T-helper 1 cell treated with Interleukin-12 subunit alpha and Interleukin-12 subunit beta and Interleukin-4 antibody, amounts not matched to agents 30 μg/mL and 1 μg/mL, for 36 hours (primary cell): ENCODE results near the gene RAB10.

Experiments
- H3K27ac Mint-ChIP-seq: one replicate; pipeline ENCODE4 v1.8.0; 2021; ENCODE audit warnings: mild to moderate bottlenecking, mixed read lengths
- H3K27me3 Mint-ChIP-seq: one replicate; pipeline ENCODE4 v1.8.0; 2021; ENCODE audit warnings: low read depth, mixed read lengths
- H3K36me3 Mint-ChIP-seq: one replicate; pipeline ENCODE4 v1.8.0; 2021; ENCODE audit warnings: low read depth, mixed read lengths
- H3K4me1 Mint-ChIP-seq: one replicate; pipeline ENCODE4 v1.8.0; 2021; ENCODE audit warnings: low read depth, mixed read lengths
- H3K4me3 Mint-ChIP-seq: one replicate; pipeline ENCODE4 v1.8.0; 2021; ENCODE audit warnings: mild to moderate bottlenecking, moderate library complexity, mixed read lengths
- H3K9me3 Mint-ChIP-seq: one replicate; pipeline ENCODE4 v1.8.0; 2021; ENCODE audit warnings: mixed read lengths

Gene RAB10

DNA sequence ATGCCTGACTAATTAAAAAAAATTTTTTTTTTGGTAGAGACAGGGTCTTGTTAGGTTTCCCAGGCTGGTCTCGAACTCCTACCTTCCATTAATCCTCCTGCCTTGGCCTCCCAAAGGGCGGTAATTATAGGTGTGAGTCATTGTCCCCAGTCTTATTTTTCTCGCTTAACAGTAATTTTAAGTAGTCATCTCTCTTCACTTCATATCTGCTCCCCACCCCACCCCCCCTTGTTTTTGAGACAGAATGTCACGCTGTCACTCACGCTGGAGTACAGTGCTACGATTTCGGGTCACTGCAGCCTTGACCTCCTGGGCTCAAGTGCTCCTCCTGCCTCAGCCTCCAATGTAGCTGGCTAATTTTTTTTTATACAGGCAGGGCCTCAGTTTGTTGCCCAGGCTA, 27.7 kb downstream of the RAB10 start:
- peaks cover 24% of the 10 kb centered on the region for H3K36me3 Mint-ChIP-seq
- no peaks in the 10 kb centered on the region for H3K9me3 Mint-ChIP-seq
- peaks cover 37% of the 10 kb centered on the region for H3K4me1 Mint-ChIP-seq
- H3K27me3 Mint-ChIP-seq, result no peaks in the 10 kb centered on the region
- no peak overlapping the region for H3K4me3 Mint-ChIP-seq
- no peak overlapping the region for H3K27ac Mint-ChIP-seq

DNA sequence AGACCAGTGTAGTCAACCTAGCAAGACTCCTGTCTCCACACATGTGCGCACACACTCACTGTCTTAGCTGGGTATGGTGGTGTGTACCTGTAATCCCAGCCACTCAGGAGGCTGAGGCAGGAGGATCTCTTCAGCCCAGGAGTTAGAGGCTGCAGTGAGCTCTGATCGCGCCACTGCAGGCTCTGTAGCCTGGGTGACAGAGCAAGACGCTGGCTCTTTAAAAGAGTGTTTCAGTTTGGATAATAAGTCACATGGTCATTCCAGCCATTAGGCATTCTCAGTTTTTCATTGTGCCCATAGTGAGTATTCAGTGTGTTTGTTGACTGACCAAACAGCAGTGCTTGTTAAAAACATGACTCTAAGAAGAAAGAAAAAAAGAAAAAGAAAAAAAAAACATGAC, 31.0 kb downstream of the RAB10 start:
- Mint-ChIP-seq H3K27ac (no peak overlapping the region), H3K9me3 (no peaks in the 10 kb centered on the region), H3K4me3 (no peak overlapping the region), H3K27me3 (no peaks in the 10 kb centered on the region), H3K4me1 (peaks cover 39% of the 10 kb centered on the region), H3K36me3 (peaks cover 20% of the 10 kb centered on the region)

- peaks cover 21% of the 10 kb centered on the region for H3K36me3 Mint-ChIP-seq
- H3K4me3 Mint-ChIP-seq, result peak overlapping the region; percentile 75
- peaks cover 36% of the 10 kb centered on the region for H3K4me1 Mint-ChIP-seq
- H3K27ac Mint-ChIP-seq, result peak overlapping the region; percentile 94
- H3K9me3 Mint-ChIP-seq, result no peaks in the 10 kb centered on the region
- no peaks in the 10 kb centered on the region for H3K27me3 Mint-ChIP-seq
Observed at GRCh38 chr2:26067186-26067974, 33.5 kb downstream of the RAB10 start.

GRCh38 chr2:26067980-26068507, 34.2 kb downstream of the RAB10 start:
- Mint-ChIP-seq H3K9me3 (no peaks in the 10 kb centered on the region), H3K27me3 (no peaks in the 10 kb centered on the region), H3K27ac (peak overlapping the region; percentile 94), H3K4me1 (peaks cover 36% of the 10 kb centered on the region), H3K36me3 (peaks cover 22% of the 10 kb centered on the region), H3K4me3 (peak overlapping the region; percentile 75)

DNA sequence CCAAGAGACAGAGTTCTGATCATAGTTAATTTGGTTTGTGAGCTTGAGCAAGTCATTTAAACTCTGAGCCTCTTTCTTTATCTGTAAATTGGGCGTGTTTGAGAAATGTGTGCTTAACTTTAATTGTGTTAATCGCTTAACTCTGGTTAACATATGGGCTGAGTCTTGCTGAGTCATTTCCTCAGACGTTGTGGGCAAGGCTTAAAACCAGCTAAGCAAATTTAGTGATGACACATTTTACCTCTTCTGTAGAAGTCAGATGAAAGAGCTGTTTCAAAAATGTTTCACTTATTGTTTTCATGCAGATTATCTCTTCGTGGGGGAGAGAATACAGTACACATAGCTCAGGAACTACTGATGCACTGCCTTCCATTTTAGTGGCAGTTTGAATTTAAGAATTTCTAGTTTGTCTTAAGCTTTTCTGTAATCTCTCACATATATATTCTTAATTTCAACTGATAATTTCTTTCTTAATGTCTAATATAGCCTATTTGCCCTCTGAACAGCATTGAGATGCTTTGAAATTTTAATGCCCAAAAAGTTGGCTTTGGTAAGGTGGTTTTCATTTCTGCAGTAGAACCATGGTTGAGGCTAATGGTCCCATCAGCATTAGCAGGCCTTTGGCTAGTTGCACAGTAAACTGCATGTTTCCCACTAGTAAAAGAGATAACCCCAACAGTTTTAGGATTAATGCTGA, 34.9 kb downstream of the RAB10 start:
- Mint-ChIP-seq H3K4me3 (peak overlapping the region; percentile 41), H3K9me3 (no peaks in the 10 kb centered on the region), H3K27me3 (no peaks in the 10 kb centered on the region), H3K36me3 (peaks cover 20% of the 10 kb centered on the region), H3K4me1 (peaks cover 39% of the 10 kb centered on the region), H3K27ac (peak overlapping the region; percentile 94)

DNA sequence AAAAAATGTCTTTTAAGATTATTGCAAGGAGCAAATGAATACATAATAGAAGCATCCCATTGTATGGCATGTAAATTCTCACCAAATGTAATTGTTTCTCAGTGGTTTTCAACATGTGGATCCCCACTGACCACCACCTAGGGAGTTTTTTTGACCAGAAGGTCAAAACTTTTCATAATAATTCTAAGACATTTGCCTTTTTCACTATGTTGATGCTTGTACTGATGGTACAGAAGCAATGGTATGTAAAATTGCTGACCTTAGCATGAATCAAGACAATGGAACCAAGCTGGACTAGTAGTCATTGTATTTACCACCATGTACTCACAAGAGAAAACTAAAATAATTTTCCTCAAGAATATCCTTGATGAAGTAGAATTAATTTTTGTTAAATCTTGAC, 36.8 kb downstream of the RAB10 start:
- Mint-ChIP-seq H3K27ac (no peak overlapping the region), H3K4me3 (no peak overlapping the region)

DNA sequence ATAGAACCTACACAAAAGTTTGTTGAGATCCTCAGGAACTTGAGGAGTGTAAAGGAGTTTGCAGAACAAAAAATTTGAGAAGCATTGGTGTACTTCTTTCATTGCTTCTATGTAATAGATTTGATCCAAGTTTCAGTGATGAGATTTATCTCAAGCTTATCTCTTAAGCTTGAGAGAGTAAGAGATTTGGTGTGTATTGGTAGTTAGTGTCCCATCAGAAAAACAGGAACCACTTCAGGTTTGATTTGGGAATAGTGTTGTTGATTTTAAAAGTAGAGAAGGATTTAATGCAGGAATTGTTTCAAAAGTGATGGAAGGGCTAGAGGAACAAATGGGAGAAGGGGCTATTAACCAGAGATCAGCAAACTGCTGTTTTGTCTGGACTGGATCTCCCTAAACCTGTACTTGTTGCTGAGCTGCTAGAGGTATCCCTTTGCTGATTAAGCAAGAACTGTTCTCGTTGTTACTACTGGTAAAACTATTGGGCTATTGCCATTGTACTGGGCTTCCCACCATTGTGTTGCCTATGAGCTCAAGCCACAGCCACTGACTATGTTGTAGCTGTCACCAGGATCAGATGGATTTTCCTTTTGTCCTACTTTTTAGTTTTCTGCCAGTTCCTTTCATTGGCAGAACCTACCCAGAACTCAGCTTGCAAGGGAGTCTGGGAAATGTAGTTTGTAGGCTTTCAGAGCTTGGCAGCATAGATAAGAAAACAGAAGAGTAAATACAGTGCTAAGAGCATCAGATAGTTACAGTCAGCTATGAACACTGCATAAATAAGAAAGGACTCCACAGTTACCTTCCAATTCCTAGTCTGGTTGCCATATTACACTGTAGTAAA, 39.3 kb downstream of the RAB10 start:
- Mint-ChIP-seq H3K4me1 (peaks cover 31% of the 10 kb centered on the region), H3K36me3 (peaks cover 8% of the 10 kb centered on the region), H3K27me3 (no peaks in the 10 kb centered on the region), H3K27ac (no peak overlapping the region), H3K9me3 (no peaks in the 10 kb centered on the region), H3K4me3 (no peak overlapping the region)

More for the DNA sequence above, 36.8 kb downstream of the RAB10 start:
- Mint-ChIP-seq H3K9me3 (no peaks in the 10 kb centered on the region), H3K4me1 (peaks cover 48% of the 10 kb centered on the region), H3K27me3 (no peaks in the 10 kb centered on the region), H3K36me3 (peaks cover 19% of the 10 kb centered on the region)

- Mint-ChIP-seq H3K36me3 (peaks cover 12% of the 10 kb centered on the region), H3K4me1 (peaks cover 29% of the 10 kb centered on the region), H3K4me3 (no peak overlapping the region), H3K27ac (no peak overlapping the region), H3K9me3 (no peaks in the 10 kb centered on the region), H3K27me3 (no peaks in the 10 kb centered on the region)
Observed at GRCh38 chr2:26073830-26074229, 39.9 kb downstream of the RAB10 start.

DNA sequence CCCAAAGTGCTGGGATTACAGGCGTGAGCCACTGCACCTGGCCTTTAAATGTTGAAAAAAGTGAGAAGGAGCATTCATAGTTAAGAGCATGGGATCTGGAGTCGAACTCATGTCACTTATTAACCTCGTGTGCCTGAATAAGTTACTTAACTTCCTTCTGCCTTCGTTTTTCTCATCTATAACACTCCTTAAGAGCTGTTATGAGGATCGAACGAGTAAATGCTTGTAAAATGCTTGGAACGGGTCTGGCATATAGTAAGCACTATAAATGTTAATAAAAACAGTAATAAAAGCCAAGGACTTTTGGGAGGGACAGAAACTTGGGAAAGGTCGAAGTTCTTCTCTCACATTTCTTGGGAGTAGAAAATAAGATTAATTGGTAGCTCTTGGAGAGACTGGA, 40.8 kb downstream of the RAB10 start:
- Mint-ChIP-seq H3K4me1 (peaks cover 25% of the 10 kb centered on the region), H3K27me3 (no peaks in the 10 kb centered on the region), H3K36me3 (peaks cover 18% of the 10 kb centered on the region), H3K9me3 (peaks cover 2% of the 10 kb centered on the region), H3K27ac (no peak overlapping the region), H3K4me3 (no peak overlapping the region)

DNA sequence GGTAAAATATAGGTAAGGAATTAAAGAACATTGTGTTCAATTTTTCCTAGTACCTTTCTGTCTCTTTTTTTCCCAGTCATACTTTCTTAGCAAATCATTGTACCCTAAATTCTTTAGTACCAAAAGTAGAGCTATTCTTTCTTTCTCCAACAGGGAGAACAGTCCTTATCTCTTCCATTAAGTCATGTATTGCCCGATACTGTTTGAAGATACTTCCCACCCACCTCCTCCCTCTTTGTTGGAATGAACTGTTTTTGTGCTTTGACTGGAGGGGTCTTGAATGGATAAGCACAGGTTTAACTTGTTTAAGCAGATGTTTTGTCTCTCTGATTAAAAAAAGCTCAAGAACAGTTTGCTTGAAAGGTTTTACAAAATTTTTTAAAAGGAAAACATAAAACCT, 41.3 kb downstream of the RAB10 start:
- H3K27ac Mint-ChIP-seq, result no peak overlapping the region
- peaks cover 19% of the 10 kb centered on the region for H3K36me3 Mint-ChIP-seq
- H3K4me3 Mint-ChIP-seq, result no peak overlapping the region
- no peaks in the 10 kb centered on the region for H3K27me3 Mint-ChIP-seq
- peaks cover 6% of the 10 kb centered on the region for H3K9me3 Mint-ChIP-seq
- H3K4me1 Mint-ChIP-seq, result peaks cover 21% of the 10 kb centered on the region

DNA sequence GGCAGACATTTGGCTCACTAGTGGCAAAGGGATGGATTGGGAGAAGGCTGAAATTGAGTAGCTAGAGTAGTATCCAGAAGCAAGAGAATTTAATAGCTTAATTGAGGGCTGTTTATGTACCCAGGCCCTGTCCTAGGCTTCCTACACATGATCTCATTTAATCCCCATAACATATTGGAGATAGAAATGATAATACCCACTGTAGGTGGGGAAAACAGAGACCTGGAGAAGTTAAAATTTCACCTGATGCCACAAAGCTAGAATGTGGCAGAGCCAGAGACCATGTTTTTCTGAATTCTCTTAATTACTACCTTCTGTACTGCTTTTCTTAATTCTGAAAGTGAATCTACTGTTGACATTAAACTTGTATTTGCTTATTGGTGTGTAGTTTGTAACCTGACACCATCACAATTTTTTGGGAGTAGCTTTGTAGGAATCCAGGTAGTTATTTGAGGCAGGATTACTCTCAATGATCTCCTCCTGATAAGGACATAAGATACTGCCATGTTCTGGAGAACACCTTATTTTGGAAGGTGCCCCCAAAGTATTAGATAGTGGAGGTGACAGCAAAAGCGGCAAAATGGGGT, 42.2 kb downstream of the RAB10 start:
- Mint-ChIP-seq H3K27me3 (no peaks in the 10 kb centered on the region), H3K9me3 (peaks cover 16% of the 10 kb centered on the region), H3K27ac (peak overlapping the region; percentile 1), H3K4me3 (no peak overlapping the region), H3K36me3 (peaks cover 27% of the 10 kb centered on the region), H3K4me1 (peaks cover 21% of the 10 kb centered on the region)

DNA sequence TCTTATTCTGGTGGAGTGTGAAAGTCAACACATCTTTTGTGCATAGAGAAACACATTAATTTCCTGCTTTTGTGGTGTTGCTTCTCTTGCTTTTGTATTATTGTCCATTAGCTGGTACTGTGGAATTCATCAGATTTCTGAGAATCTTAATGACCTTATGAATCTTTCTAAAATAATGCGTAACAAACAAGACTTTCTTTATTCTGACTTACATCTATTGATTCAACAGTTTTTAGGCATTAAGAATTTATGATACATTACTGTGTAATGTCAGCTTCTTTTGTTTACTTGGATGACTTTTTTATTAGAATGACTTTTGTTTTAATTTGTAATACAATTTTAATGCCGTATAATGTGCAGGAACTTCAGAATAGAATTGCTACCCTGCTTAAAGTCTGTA, 43.4 kb downstream of the RAB10 start:
- peaks cover 21% of the 10 kb centered on the region for H3K4me1 Mint-ChIP-seq
- no peaks in the 10 kb centered on the region for H3K27me3 Mint-ChIP-seq
- H3K36me3 Mint-ChIP-seq, result peaks cover 32% of the 10 kb centered on the region
- no peak overlapping the region for H3K4me3 Mint-ChIP-seq
- no peak overlapping the region for H3K27ac Mint-ChIP-seq
- H3K9me3 Mint-ChIP-seq, result peaks cover 19% of the 10 kb centered on the region

DNA sequence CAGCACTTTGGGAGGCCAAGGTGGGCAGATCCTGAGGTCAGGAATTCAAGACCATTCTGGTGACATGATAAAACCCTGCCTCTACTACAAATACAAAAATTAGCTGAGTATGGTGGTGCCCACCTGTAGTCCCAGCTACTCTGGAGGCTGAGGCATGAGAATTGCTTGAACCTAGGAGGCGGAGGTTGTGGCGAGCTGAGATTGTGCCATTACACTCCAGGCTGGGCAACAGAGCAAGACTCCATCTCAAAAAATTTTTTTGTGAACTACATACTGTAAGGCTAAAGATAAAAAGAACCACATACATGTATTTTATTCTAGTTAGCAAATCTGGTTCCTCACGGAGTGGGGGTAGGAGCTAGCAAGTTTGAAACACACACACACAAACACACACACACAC, 45.1 kb downstream of the RAB10 start:
- Mint-ChIP-seq H3K27me3 (no peaks in the 10 kb centered on the region), H3K36me3 (peaks cover 31% of the 10 kb centered on the region), H3K27ac (no peak overlapping the region), H3K9me3 (peaks cover 19% of the 10 kb centered on the region), H3K4me1 (peaks cover 16% of the 10 kb centered on the region), H3K4me3 (no peak overlapping the region)

DNA sequence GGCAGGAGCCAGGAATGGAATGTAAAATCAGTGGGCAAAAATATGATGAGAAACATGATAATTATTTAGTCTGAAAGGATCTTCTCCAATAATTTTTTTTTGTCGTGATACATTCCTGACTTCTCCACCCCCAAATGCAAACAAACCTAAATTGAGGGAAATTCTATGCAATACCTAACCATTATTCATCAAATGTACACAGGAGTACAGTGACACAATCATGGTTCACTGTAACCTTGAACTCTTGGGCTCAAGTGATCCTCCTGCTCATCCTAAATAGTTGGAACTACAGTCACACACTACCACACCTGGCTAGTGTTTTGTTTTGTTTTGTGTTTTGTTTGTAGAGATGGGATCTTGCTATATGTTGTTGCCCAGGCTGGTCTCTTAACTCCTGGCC, 46.5 kb downstream of the RAB10 start:
- no peaks in the 10 kb centered on the region for H3K27me3 Mint-ChIP-seq
- peaks cover 34% of the 10 kb centered on the region for H3K36me3 Mint-ChIP-seq
- no peak overlapping the region for H3K27ac Mint-ChIP-seq
- H3K4me1 Mint-ChIP-seq, result peaks cover 10% of the 10 kb centered on the region
- H3K4me3 Mint-ChIP-seq, result no peak overlapping the region
- peaks cover 19% of the 10 kb centered on the region for H3K9me3 Mint-ChIP-seq
